ENCODE measurements around the gene HAUS5.
"Not testable (repeated sequence)": the region's sequence is repeated elsewhere in the genome, so short reads cannot be mapped to it uniquely, and the experiment has no call there.

HAUS5 gene, protein sequence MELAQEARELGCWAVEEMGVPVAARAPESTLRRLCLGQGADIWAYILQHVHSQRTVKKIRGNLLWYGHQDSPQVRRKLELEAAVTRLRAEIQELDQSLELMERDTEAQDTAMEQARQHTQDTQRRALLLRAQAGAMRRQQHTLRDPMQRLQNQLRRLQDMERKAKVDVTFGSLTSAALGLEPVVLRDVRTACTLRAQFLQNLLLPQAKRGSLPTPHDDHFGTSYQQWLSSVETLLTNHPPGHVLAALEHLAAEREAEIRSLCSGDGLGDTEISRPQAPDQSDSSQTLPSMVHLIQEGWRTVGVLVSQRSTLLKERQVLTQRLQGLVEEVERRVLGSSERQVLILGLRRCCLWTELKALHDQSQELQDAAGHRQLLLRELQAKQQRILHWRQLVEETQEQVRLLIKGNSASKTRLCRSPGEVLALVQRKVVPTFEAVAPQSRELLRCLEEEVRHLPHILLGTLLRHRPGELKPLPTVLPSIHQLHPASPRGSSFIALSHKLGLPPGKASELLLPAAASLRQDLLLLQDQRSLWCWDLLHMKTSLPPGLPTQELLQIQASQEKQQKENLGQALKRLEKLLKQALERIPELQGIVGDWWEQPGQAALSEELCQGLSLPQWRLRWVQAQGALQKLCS

GRCh38 chr19:35612559-35613321 is at the start of gene HAUS5:
Gene HAUS5 (plus strand): TSS chr19:35612735. CDS start chr19:35612795, 60 bp downstream.
- DNase-seq (ENCODE audit: low spot score), result peak; percentile 95

DNA sequence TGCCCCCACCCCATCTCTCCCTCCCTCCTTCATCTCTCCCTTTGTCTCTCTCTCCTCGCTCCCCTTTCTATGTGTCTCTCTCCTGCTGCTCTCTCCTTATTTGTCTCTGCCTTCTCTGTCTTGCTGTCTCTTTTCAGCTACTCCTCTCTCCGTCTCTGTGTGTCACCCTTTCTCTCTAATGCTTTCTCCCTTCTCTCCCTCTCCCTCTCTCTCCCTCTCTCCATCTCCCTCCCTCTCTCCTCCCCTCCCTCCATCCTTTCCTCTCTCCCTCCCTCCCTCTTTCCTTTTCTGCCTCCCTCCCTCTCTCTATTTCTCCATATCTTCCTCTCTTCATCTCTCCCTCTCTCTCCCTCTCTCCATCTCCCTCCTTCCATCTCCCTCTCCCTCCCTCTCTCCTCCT is 49.8 kb upstream of the HAUS5 start:
- no peak for DNase-seq (ENCODE audit: low spot score)

GRCh38 chr19:35563207-35563829 is 49.2 kb upstream of the HAUS5 start, which contains the start of gene ATP4A:
Gene ATP4A (minus strand): TSS chr19:35563658. CDS start chr19:35563629, 29 bp downstream.
- DNase-seq (ENCODE audit: low spot score), result no peak

DNA sequence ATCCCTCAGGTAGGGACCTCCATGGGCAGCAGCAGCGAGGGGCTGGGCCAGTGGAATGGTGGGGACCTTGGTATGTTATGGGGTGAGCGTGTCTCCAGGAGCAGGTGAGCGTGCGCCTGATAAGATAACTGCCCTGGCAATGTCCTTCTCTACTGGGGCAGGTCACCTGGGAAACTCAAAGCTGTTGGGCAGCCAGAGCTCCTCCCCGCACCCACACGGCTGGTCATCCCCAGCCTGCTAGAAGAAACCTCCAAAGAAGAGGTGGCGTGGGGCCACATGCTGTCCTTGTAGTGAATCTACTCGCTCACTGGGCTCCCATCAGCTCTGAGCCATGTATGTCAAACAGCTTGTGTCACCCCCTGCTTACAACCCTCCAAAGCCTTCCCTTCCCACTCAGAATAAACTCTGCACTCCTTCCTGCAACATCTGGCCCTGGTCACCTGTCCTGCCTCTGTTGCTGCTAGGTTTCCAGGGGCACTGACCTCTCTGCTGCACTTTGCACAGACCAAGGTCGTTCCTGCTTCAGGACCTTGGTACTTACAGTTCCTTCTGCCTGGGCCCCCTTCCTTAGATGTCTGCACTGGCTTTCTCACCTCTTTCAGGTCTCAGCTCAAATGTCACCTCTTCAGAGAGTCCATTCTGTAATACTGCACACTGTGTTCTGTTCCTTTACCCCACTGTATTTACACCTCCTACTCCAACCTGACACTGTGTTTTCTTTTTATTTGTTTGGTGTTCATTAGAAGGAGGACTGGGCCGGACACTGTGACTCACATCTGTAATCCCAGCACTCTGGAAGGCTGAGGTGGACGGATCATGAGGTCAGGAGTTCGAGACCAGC is 47.3 kb upstream of the HAUS5 start:
- no peak for DNase-seq (ENCODE audit: low spot score)

DNA sequence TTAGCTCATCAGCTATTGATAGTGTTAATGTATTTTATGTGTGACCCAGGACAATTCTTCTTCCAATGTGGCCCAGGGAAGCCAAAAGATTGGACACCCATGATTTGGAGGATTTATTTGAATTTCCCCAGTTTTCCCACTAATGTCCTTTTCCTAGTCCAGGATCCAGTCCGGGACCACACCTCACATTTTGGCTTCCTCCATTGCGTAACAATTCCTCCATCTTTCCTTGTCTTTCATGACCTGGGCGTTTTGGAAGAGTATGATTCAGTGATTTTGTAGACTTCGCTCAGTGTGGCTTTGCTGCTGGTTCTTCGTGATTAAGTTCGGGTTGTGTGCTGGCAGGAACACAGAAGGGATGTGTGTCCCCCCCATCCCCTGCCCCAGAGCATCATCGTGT is 45.8 kb upstream of the HAUS5 start:
- no peak for DNase-seq (ENCODE audit: low spot score)

DNA sequence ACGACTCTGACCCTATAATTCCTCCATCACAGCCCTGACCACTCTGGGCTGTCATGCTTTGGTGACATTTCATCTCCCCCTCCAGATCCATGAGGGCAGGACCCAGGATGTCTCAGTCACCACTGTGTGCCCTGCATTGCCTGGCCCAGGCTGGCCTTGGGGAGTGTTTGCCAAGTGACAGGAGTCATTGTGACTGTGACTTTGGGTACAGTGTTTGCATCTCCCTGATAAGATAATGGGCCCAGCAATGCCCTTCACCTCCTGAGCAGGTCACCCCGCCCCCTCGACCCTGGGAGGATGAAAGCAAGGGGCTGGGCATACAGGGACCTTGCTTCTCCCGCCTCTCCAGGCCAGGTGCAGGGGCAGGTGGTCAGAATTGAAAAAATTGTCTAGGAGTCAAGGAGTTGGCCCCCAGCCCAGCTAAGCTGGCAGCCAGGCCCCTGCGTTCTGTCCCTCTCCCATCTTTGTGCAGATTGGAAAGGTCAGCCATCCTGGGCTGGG is 43.2 kb upstream of the HAUS5 start:
- DNase-seq (ENCODE audit: low spot score), result no peak

DNA sequence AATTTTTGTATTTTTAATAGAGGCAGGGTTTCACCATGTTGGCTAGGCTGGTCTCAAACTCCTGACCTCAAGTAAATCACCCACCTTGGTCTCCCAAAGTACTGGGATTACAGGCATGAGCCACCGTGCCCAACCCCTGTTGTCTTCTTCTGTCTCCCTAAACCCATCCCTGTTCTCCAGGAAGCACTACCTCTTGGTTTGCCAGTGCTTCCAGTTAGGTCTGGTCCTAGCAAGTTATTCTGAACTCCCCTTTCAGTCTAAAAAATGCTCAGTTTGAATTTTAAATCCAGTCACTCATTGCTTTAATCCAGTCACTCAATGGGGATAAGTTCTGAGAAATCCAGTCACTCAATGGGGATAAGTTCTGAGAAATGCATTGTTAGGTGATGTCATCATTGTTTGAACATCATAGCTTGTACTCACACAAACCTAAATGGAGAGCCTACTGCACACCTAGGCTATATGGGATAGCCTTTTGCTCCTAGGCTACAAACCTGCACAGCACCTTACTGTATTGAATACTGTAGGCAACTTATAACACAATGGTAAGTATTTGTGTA is 41.0 kb upstream of the HAUS5 start:
- DNase-seq (ENCODE audit: low spot score), result no peak

GRCh38 chr19:35577918-35578317 is 34.6 kb upstream of the HAUS5 start:
- DNase-seq (ENCODE audit: low spot score), result no peak

GRCh38 chr19:35578707-35579106 is 33.8 kb upstream of the HAUS5 start:
- no peak for DNase-seq (ENCODE audit: low spot score)

DNA sequence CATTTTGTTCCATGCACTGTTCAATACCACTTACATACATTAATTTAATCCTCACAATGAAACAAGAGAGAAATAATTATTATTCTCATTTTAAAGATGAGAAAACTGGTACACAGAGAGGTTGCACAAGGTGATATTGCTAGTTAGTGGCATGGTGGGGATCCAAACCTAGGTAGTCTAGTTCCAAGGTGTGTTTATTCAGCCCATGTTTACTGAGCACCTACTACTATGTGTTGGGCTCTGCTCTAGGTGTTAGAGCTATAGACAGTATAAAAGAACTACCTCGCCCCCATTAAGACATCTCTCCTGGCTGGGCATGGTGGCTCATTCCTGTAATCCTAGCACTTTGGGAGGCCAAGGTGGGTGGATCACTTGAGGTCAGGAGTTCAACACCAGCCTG is 29.8 kb upstream of the HAUS5 start:
- no peak for DNase-seq (ENCODE audit: low spot score)

- DNase-seq (ENCODE audit: low spot score), result no peak
These were observed 26.7 kb upstream of the HAUS5 start, which contains the start of gene PMIS2 for GRCh38 chr19:35585848-35586247. Gene PMIS2 (plus strand): TSS chr19:35586173. CDS start chr19:35586260, 87 bp downstream.

GRCh38 chr19:35587321-35587720 is 25.2 kb upstream of the HAUS5 start:
- DNase-seq (ENCODE audit: low spot score), result no peak

GRCh38 chr19:35590875-35591274 is 21.7 kb upstream of the HAUS5 start:
- DNase-seq (ENCODE audit: low spot score), result no peak

DNA sequence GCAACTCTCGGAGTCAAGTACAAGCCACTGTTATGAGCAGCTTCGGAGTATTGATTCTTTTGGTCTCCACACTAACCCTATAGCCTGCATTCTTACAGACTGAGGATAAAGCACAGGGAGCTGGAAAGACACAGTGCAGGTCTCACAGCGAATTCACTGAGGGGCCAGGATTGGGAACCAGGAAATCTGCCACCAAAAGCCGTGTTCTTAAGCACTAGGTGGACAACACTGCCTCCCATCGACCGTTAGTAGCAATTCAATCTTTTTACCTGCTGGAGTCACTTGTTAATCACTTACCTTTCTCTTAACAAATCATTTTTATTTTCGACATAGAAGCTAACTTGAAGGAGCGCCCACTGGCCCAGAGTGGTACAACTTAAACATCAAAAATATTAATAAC is 20.3 kb upstream of the HAUS5 start:
- DNase-seq (ENCODE audit: low spot score), result peak; percentile 40

DNA sequence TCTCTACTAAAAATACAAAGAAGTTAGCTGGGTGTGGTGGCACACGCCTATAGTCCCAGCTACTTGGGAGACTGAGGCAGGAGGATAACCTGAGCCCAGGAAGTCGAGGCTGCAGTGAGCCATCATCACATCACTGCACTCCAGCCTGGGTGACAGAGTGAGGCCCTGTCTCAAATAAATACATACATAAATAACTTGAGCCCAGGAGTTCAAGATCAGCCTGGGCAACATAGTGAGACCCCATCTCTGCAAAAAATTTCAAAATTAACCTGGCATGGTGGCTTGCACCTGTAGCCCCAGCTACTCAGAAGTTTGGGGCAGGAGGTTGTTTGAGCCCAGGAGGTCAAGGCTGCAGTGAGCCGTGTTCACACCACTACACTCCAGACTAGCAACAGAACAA is 17.5 kb upstream of the HAUS5 start:
- DNase-seq (ENCODE audit: low spot score), result not testable (repeated sequence)

- DNase-seq (ENCODE audit: low spot score), result no peak
These were observed 16.6 kb upstream of the HAUS5 start for GRCh38 chr19:35595928-35596327.

- DNase-seq (ENCODE audit: low spot score), result no peak
These were observed 16.1 kb upstream of the HAUS5 start for GRCh38 chr19:35596366-35596999.

- no peak for DNase-seq (ENCODE audit: low spot score)
These were observed 10.6 kb upstream of the HAUS5 start for GRCh38 chr19:35601971-35602370.

- DNase-seq (ENCODE audit: low spot score), result not testable (repeated sequence)
These were observed 8.1 kb upstream of the HAUS5 start for GRCh38 chr19:35604436-35604835.

DNA sequence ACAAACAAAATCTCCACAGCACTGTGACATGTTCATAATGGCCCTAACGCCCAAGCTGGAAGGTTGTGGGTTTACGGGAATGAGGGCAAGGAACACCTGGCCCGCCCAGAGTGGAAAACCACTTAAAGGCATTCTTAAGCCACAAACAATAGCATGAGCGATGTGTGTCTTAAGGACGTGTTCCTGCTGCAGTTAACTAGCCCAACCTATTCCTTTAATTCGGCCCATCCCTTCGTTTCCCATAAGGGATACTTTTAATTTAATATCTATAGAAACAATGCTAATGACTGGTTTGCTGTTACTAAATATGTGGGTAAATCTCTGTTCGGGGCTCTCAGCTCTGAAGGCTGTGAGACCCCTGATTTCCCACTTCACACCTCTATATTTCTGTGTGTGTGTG is 5.4 kb upstream of the HAUS5 start:
- DNase-seq (ENCODE audit: low spot score), result not testable (repeated sequence)
